Pancreas (tissue), 10 donors: ENCODE measurements around the gene RHOU. TPM values are rescaled to one million over a fixed set of nuclear protein-coding genes. Genes with fewer than 3 reads are reported as not detected.

ENCODE experiments used
- ATAC-seq, 4 donors: fragments of 200-7000 bp; cut with Tn5 transposase; one replicate each; pipeline versions ENCODE4 v1.8.0 to v1.9.1; 2020; ENCODE audit warnings: mild to moderate bottlenecking in 4 of 4, moderate library complexity in 4 of 4
- DNase-seq, 6 donors: peaks; one replicate each; pipeline ENCODE4 v3.0.0-alpha.2; 2020
- FAIRE-seq: peaks from 2 replicates; lab custom pipeline; 2012; peaks lifted over from hg19 to GRCh38; lab: Jason Lieb, UNC
- H3K27ac ChIP-seq, 4 donors: fragments of 200-600 bp; sonication (generic); 1 replicate in 3 of 4; 2 replicates in 1 of 4; pipeline versions ENCODE4 v1.5.0 to v1.8.0; 2020
- H3K27me3 ChIP-seq, 4 donors: fragments of 200-600 bp; one replicate each; pipeline ENCODE4 v1.8.0; 2021
- H3K36me3 ChIP-seq, 3 donors: fragments of 200-600 bp; sonication (generic) in 1 of 3; one replicate each; pipeline versions ENCODE4 v1.5.0 to v1.8.0; 2020 to 2021
- H3K4me1 ChIP-seq, 3 donors: fragments of 200-600 bp; one replicate each; pipeline ENCODE4 v1.8.0; 2021
- H3K4me3 ChIP-seq, 4 donors: fragments of 200-600 bp; sonication (generic) in 2 of 4; one replicate each; pipeline versions ENCODE4 v1.5.0 to v1.8.0; 2020 to 2021
- H3K9me3 ChIP-seq, 4 donors: fragments of 200-600 bp; one replicate each; pipeline ENCODE4 v1.8.0; 2021
- WGBS, 2 donors: extraction: QIAGEN DNeasy Blood & Tissue Kit; methylation state at CpG; one replicate each; pipeline ENCODE4 v1.1.7; 2013; 5-methylcytosine and 5-hydroxymethylcytosine counted together
- intact Hi-C, 3 donors: fragments of 100-400 bp; cut with DNase I; formaldehyde crosslinking; loops; one replicate each; pipeline versions ENCODE4 v1.11.1 to v1.14.2; 2022
- polyA plus RNA-seq, 2 donors: library from polyadenylated mRNA; stranded (reverse); fragments of 200-250 nt; gene quantifications; one replicate each; pipeline ENCODE4 v1.2.3, GENCODE V29; 2013
- total RNA-seq, 6 donors: library from RNA; stranded (reverse); fragmentation: NEBNext Ultra II Directional in 4 of 6; extraction: Animal tissue kit (Norgen Biotek cat#: 25700) in 4 of 6; gene quantifications; one replicate each; pipeline versions ENCODE4 v1.2.1 to v1.2.4, GENCODE V29; 2021 to 2023
- TF ChIP-seq, protein P1 (sequence below), 4 donors: fragments of 200-600 bp; sonication (generic) in 3 of 4; IDR thresholded peaks; one replicate each; pipeline versions ENCODE4 v1.5.0 to v1.8.0; 2021; ENCODE audit warnings: antibody characterized with exemption in 4 of 4
- donor health status: healthy with polysubstance abuse.
- donor health status: DM: no; HTN: no; CAD: no; lungs with moderate emphysema.
- donor health status: DM: no; HTN: no; CAD: no.
- donor health status: control.
- donor health status: control.
- donor health status: Bipolar disorder and iron deficiency.
- donor health status: DM: yes; HTN: yes; CAD: no.
- donor health status: DM: no; HTN: no; CAD: no.
- donor health status: DM: no; HTN: no; CAD: no.
- donor health status: DM: yes; HTN: yes; CAD: no.

The RHOU gene
- total and polyA plus RNA-seq, 8 donors, result 5.4 to 14.1 (median 9.8) TPM

DNA sequence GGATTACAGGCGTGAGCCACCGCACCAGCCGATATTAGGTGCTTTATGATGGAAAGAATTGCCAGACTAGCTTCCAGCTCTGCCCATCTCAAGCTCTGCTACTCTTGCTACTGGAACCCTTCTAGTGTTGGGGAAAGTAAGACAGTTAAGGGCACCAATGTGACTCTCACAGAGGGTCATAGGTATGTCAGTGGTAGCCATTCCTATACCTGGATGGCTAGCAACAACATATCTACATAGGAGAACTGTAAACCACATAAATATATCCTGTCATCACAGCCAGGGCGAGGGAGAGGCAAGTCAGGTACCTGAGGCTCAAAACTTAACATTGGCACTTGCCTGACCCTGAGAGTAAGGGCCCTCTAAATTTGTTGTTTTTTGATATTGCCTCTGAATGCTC lies 1.7 kb upstream of the RHOU start:
- 80 to 95% methylated on average over 4 of the region's 4 CpGs for WGBS, 2 donors
- TF ChIP-seq, protein P1, sequence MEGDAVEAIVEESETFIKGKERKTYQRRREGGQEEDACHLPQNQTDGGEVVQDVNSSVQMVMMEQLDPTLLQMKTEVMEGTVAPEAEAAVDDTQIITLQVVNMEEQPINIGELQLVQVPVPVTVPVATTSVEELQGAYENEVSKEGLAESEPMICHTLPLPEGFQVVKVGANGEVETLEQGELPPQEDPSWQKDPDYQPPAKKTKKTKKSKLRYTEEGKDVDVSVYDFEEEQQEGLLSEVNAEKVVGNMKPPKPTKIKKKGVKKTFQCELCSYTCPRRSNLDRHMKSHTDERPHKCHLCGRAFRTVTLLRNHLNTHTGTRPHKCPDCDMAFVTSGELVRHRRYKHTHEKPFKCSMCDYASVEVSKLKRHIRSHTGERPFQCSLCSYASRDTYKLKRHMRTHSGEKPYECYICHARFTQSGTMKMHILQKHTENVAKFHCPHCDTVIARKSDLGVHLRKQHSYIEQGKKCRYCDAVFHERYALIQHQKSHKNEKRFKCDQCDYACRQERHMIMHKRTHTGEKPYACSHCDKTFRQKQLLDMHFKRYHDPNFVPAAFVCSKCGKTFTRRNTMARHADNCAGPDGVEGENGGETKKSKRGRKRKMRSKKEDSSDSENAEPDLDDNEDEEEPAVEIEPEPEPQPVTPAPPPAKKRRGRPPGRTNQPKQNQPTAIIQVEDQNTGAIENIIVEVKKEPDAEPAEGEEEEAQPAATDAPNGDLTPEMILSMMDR (IDR thresholded peaks at IDR 0.05), result no peak
- peaks cover 0 to 15% (median 10%) of the 10 kb centered on the region in 3 donors for H3K4me1 ChIP-seq
- H3K9me3 ChIP-seq, result no peaks in the 10 kb centered on the region
- no peaks in the 10 kb centered on the region for H3K36me3 ChIP-seq
- no peak overlapping the region for H3K4me3 ChIP-seq
- no peaks in the 10 kb centered on the region for H3K27me3 ChIP-seq
- intact Hi-C loops, result loop anchor here in 2 of 3 donors (10.0 kb wide), 1 partner anchor 421 kb away; no protein-coding TSS in a partner anchor
- FAIRE-seq, result no peak
- no peak for DNase-seq
- H3K27ac ChIP-seq, result no peak overlapping the region
- ATAC-seq, result no peak

DNA sequence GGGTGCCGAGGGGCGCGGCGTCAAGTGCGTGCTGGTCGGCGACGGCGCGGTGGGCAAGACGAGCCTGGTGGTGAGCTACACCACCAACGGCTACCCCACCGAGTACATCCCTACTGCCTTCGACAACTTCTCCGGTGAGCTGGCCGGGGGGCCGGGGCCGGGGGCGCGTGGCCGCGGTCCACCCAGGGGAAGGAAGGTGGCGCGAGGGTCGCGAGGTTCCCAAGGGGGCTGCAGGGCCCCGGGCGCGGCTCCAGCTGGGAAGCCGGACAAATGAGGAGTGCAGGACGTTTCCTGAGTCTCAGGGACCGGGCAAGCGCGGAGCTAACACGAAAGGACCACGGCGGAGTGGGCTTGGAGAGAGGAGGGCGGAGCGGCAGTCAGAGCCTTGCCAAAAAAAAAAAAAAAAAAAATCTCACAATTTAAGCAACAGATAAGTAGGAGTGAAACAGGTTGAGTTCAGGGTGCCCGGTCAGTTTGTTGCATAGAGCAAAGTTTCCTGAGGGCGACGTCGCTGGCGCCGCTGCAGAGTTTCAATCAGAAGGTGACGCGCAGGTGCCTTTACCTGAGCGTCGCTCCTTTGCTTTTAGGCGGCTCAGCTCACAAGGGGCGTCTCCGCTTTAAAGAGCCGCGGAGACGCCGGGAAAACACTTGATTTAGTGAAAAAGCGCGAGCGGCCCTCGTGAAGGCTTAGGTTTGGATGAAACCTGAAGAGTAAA lies 750 bp downstream of the RHOU start:
- Histone ChIP-seq H3K4me1 (peaks cover 8 to 16% (median 15%) of the 10 kb centered on the region in 3 donors), H3K9me3 (no peaks in the 10 kb centered on the region), H3K4me3 (peak overlapping the region; percentile 87 to 97 (median 90)), H3K36me3 (no peaks in the 10 kb centered on the region), H3K27ac (peak overlapping the region; percentile 88 to 96 (median 94)), H3K27me3 (no peaks in the 10 kb centered on the region)
- ATAC-seq (peak; percentile 43 to 67 (median 59)), DNase-seq (peak; percentile 55 to 85 (median 74)), FAIRE-seq (no peak)
- TF ChIP-seq, protein P1 (IDR thresholded peaks at IDR 0.05), result no peak
- intact Hi-C loops, result loop anchor here in 2 of 3 donors (5.0 to 10.0 kb wide), 2 partner anchors 419 to 491 kb away; no protein-coding TSS in a partner anchor
- WGBS, 2 donors, result 1% methylated on average over 50 to 60 of the region's 60 CpGs

DNA sequence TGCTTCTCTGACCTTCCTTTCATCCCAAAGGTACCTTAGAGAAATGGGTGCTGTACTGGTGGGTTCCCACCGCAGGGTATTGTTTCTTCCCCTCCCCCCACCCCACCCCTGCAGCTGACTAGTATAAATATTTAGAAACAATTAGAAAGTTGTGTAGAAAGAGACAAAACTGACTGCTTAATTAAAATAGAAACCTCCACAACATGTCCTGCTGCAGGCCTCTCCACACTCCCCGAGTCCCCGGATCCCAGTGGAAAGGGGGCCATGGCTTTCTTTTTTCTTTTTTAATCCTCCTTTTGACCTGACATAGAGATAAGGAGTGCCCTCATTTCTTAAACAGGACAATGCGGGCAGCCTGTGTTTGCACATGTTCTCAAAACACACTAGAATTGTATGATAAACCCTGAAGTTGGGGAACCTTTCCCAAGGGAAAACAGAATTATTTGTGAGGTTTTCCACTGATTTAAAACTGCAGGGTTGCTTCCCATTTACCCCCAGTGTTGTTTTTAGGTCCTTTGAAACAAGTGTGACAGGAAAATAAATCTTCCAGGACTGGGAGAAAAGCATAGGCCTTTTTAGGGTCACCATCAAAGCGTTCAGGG lies 1.7 kb downstream of the RHOU start:
- H3K27me3 ChIP-seq, result no peaks in the 10 kb centered on the region
- intact Hi-C loops, result loop anchor here in 2 of 3 donors (5.0 to 10.0 kb wide), 2 partner anchors 418 to 490 kb away; no protein-coding TSS in a partner anchor
- DNase-seq (no peak), ATAC-seq (no peak), FAIRE-seq (no peak)
- H3K36me3 ChIP-seq, result peaks cover 0 to under 1% (median 0%) of the 10 kb centered on the region in 3 donors
- H3K9me3 ChIP-seq, result no peaks in the 10 kb centered on the region
- peak overlapping the region in 3 of 4 donors; percentile 8 to 96 (median 96) for H3K27ac ChIP-seq
- WGBS, 2 donors, result 28 to 31% methylated on average over 5 of the region's 5 CpGs
- TF ChIP-seq, protein P1 (IDR thresholded peaks at IDR 0.05), result no peak
- H3K4me1 ChIP-seq, result peaks cover 8 to 16% (median 15%) of the 10 kb centered on the region in 3 donors
- H3K4me3 ChIP-seq, result peak overlapping the region; percentile 87 to 97 (median 90)

DNA sequence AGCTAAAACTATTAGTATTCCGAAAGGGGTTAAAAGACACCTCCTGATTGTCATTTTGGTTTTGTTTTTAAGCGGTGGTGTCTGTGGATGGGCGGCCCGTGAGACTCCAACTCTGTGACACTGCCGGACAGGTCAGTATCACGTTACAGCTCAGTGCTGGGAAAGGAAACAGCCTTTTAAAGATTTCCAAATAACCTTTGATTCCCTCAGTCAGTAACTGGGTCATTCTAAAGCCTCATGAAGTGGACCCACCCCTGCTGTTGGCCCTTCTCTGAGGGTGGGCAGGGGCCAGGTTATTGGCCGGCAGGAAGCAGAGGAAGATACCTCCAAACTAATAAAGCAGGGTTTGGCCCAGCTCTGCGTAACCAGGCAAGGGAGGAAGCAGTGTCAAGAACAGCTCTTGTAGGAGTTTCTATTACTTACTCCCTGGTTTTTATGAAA lies 2.3 kb downstream of the RHOU start:
- Histone ChIP-seq H3K9me3 (no peaks in the 10 kb centered on the region), H3K27me3 (no peaks in the 10 kb centered on the region), H3K4me3 (peak overlapping the region in 3 of 4 donors; percentile 88 to 97 (median 91)), H3K36me3 (peaks cover 0 to 5% (median 3%) of the 10 kb centered on the region in 3 donors), H3K4me1 (peaks cover 8 to 16% (median 15%) of the 10 kb centered on the region in 3 donors), H3K27ac (peak overlapping the region in 2 of 4 donors; percentile 8 to 96)
- FAIRE-seq (no peak), DNase-seq (no peak), ATAC-seq (no peak)
- 47 to 53% methylated on average over 8 of the region's 8 CpGs for WGBS, 2 donors
- intact Hi-C loops, result loop anchor here in 2 of 3 donors (5.0 to 10.0 kb wide), 2 partner anchors 417 to 490 kb away; no protein-coding TSS in a partner anchor
- TF ChIP-seq, protein P1 (IDR thresholded peaks at IDR 0.05), result no peak
